HepG2 (cell line): ENCODE data around the gene DYRK1B. TPM values are rescaled to one million over a fixed set of nuclear protein-coding genes. Genes with fewer than 3 reads are reported as not detected.

Experiments used
- CTCF ChIP-seq: sonication (generic); formaldehyde crosslinking; IDR thresholded peaks from 2 replicates; pipeline ENCODE4 v1.5.0; 2020; ENCODE audit warnings: mild to moderate bottlenecking, missing genetic modification reagents, moderate library complexity
- E2F5 ChIP-seq: sonication (generic); formaldehyde crosslinking; conservative IDR thresholded peaks from 2 replicates; pipeline ENCODE4 v1.4.0; 2020; ENCODE audit warnings: missing genetic modification reagents
- GFI1 ChIP-seq: sonication (generic); formaldehyde crosslinking; IDR thresholded peaks from 2 replicates; pipeline ENCODE4 v1.5.0; 2020; ENCODE audit warnings: missing genetic modification reagents, mild to moderate bottlenecking, borderline replicate concordance
- KAT7 ChIP-seq: IDR thresholded peaks from 2 replicates; pipeline ENCODE4 v1.6.1; 2018; ENCODE audit warnings: borderline replicate concordance, missing compliant biosample characterization
- KMT2A ChIP-seq: sonication (generic); formaldehyde crosslinking; IDR thresholded peaks from 2 replicates; pipeline ENCODE4 v1.4.0; 2020; ENCODE audit warnings: missing genetic modification reagents
- MBD4 ChIP-seq: IDR thresholded peaks from 2 replicates; pipeline ENCODE4 v1.6.1; 2012; ENCODE audit warnings: low read length, inconsistent platforms, borderline replicate concordance
- RARA ChIP-seq: IDR thresholded peaks from 2 replicates; pipeline ENCODE4 v1.6.1; 2016; ENCODE audit warnings: missing genetic modification reagents, missing compliant biosample characterization
- SMYD3 ChIP-seq: sonication (generic); formaldehyde crosslinking; IDR thresholded peaks from 2 replicates; pipeline ENCODE4 v1.8.1; 2023; ENCODE audit warnings: mild to moderate bottlenecking, missing genetic modification reagents
- SP140L ChIP-seq: sonication (generic); formaldehyde crosslinking; IDR thresholded peaks from 2 replicates; pipeline ENCODE4 v1.4.0; 2020; ENCODE audit warnings: missing genetic modification reagents, borderline replicate concordance
- SRY ChIP-seq: sonication (generic); formaldehyde crosslinking; IDR thresholded peaks from 2 replicates; pipeline ENCODE4 v1.8.0; 2022; ENCODE audit warnings: mild to moderate bottlenecking, missing genetic modification reagents
- TFDP1 ChIP-seq: IDR thresholded peaks from 2 replicates; pipeline ENCODE4 v1.6.1; 2016; ENCODE audit warnings: missing compliant biosample characterization, missing genetic modification reagents, borderline replicate concordance
- TFE3 ChIP-seq: IDR thresholded peaks from 2 replicates; pipeline ENCODE4 v1.6.1; 2016
- THYN1 ChIP-seq: sonication (generic); formaldehyde crosslinking; IDR thresholded peaks from 2 replicates; pipeline ENCODE4 v1.8.1; 2023; ENCODE audit warnings: low read depth, mild to moderate bottlenecking, moderate library complexity, missing genetic modification reagents, borderline replicate concordance
- USF2 ChIP-seq, 2 experiments: sonication (generic) in 1 of 2; formaldehyde crosslinking in 1 of 2; IDR thresholded peaks; 2 replicates each; pipeline versions ENCODE4 v1.5.1 to v1.6.1; 2011 to 2020; ENCODE audit warnings: borderline replicate concordance in 1 of 2, low read depth in 1 of 2, low read length in 1 of 2, mild to moderate bottlenecking in 1 of 2, missing genetic modification reagents in 1 of 2, moderate library complexity in 1 of 2
- ZNF253 ChIP-seq: sonication (generic); formaldehyde crosslinking; IDR thresholded peaks from 2 replicates; pipeline ENCODE4 v1.8.0; 2022; ENCODE audit warnings: mild to moderate bottlenecking, missing genetic modification reagents, borderline replicate concordance
- ZNF260 ChIP-seq: sonication (generic); formaldehyde crosslinking; IDR thresholded peaks from 2 replicates; pipeline ENCODE4 v1.4.0; 2020; ENCODE audit warnings: missing genetic modification reagents, low read depth, mild to moderate bottlenecking, borderline replicate concordance
- ZNF274 ChIP-seq: sonication (generic); formaldehyde crosslinking; IDR thresholded peaks from 2 replicates; pipeline ENCODE4 v1.5.1; 2020; ENCODE audit warnings: mild to moderate bottlenecking, missing genetic modification reagents
- ZNF441 ChIP-seq: sonication (generic); formaldehyde crosslinking; IDR thresholded peaks from 2 replicates; pipeline ENCODE4 v1.7.0; 2021; ENCODE audit warnings: missing genetic modification reagents, borderline replicate concordance
- ZNF562 ChIP-seq: sonication (generic); formaldehyde crosslinking; IDR thresholded peaks from 2 replicates; pipeline ENCODE4 v1.8.0; 2022; ENCODE audit warnings: missing genetic modification reagents, borderline replicate concordance
- ZNF577 ChIP-seq: sonication (generic); formaldehyde crosslinking; IDR thresholded peaks from 2 replicates; pipeline ENCODE4 v1.4.0; 2020; ENCODE audit warnings: mild to moderate bottlenecking, low read depth, missing genetic modification reagents, borderline replicate concordance
- ZNF589 ChIP-seq: sonication (generic); formaldehyde crosslinking; conservative IDR thresholded peaks from 2 replicates; pipeline ENCODE4 v1.8.0; 2022; ENCODE audit warnings: mild to moderate bottlenecking, moderate library complexity, missing genetic modification reagents
- polyA plus RNA-seq, 8 experiments: library from polyadenylated mRNA; depleted of rRNA in 3 of 8; stranded (reverse) in 7 of 8; unstranded in 1 of 8; fragments of >200 nt; fragmentation: Illumina TruSeq in 4 of 8; extraction: Trizol in 4 of 8; gene quantifications; 2 replicates each; pipeline versions ENCODE4 v1.2.1 to v1.2.3, GENCODE V29; 2011 to 2016; ENCODE audit warnings: low read depth in 4 of 8, missing spikeins in 1 of 8, mixed read lengths in 1 of 8; ENCODE audit not compliant: insufficient read depth in 1 of 8
- total RNA-seq, 5 experiments: library from RNA; depleted of rRNA; stranded (reverse); fragments of >200 nt; fragmentation: Illumina TruSeq; extraction: Trizol; gene quantifications; 2 replicates each; pipeline ENCODE4 v1.2.3, GENCODE V29; 2016; ENCODE audit warnings: low read depth in 1 of 5

The DYRK1B gene
- total and polyA plus RNA-seq, 2 of the 13 experiments (the other 11 are each of a cell fraction or from before 2014, with no cell fraction given), result 0.82 to 1.3 TPM

- TF ChIP-seq SP140L (CRISPR knock-in tag) (0 out of 2 replicates have a peak, but pooled peaks have one; percentile 37), ZNF577 (CRISPR knock-in tag) (no peak), SRY (CRISPR knock-in tag) (peak; percentile 78; the same call in 1 of the 2 replicates), ZNF253 (CRISPR knock-in tag) (no peak), ZNF260 (CRISPR knock-in tag) (no peak), TFE3 (CRISPR knock-in tag) (no peak; the same call in 1 of the 2 replicates), CTCF (CRISPR knock-in tag) (no peak), ZNF274 (CRISPR knock-in tag) (peak; percentile 28; the same call in 1 of the 2 replicates), SMYD3 (CRISPR knock-in tag) (no peak), THYN1 (CRISPR knock-in tag) (no peak), GFI1 (CRISPR knock-in tag) (no peak), RARA (CRISPR knock-in tag) (peak; percentile 57; the same call in 1 of the 2 replicates), E2F5 (CRISPR knock-in tag) (no peak), USF2 (IDR thresholded peaks at IDR 0.05; ENCODE audit: low read depth, low read length) (no peak), USF2 (CRISPR knock-in tag; IDR thresholded peaks at IDR 0.05; ENCODE audit: borderline replicate concordance) (no peak), ZNF562 (CRISPR knock-in tag) (no peak), TFDP1 (CRISPR knock-in tag) (peak; percentile 71; the same call in 1 of the 2 replicates), KMT2A (CRISPR knock-in tag) (peak; percentile 68), ZNF589 (CRISPR knock-in tag) (no peak), KAT7 (no peak), ZNF441 (CRISPR knock-in tag) (peak; percentile 88; the same call in 1 of the 2 replicates), MBD4 (no peak)
Observed at GRCh38 chr19:39845933-39846677, 12.1 kb upstream of the DYRK1B start, which contains the start of gene FBL (continued).
